ENCODE measurements around the gene CMBL. TPM values are rescaled to one million over a fixed set of nuclear protein-coding genes. Genes with fewer than 3 reads are reported as not detected.

CMBL gene
- total RNA-seq, 4 donors from 2014 or later, result 17.3 to 166 (median 120) TPM

GRCh38 chr5:10262121-10262774 lies 45.5 kb downstream of the CMBL start:
- Histone ChIP-seq H3K9me3 (no peaks in the 10 kb centered on the region), H3K4me1 (peaks cover 0 to 4% (median 0%) of the 10 kb centered on the region in 4 donors), H3K36me3 (peaks cover 0 to 80% (median 0%) of the 10 kb centered on the region in 3 donors), H3K27me3 (no peaks in the 10 kb centered on the region), H3K27ac (no peak overlapping the region), H3K4me3 (no peak overlapping the region)
- no peak for DNase-seq
- TF ChIP-seq CTCF (IDR thresholded peaks at IDR 0.05) (no peak), POLR2A (IDR thresholded peaks at IDR 0.05) (no peak)

- Histone ChIP-seq H3K4me3 (no peak overlapping the region), H3K4me1 (no peaks in the 10 kb centered on the region)
- TF ChIP-seq POLR2A (IDR thresholded peaks at IDR 0.05) (no peak), CTCF (IDR thresholded peaks at IDR 0.05) (no peak)
Measured at GRCh38 chr5:10261065-10261464, 46.6 kb downstream of the CMBL start.

DNA sequence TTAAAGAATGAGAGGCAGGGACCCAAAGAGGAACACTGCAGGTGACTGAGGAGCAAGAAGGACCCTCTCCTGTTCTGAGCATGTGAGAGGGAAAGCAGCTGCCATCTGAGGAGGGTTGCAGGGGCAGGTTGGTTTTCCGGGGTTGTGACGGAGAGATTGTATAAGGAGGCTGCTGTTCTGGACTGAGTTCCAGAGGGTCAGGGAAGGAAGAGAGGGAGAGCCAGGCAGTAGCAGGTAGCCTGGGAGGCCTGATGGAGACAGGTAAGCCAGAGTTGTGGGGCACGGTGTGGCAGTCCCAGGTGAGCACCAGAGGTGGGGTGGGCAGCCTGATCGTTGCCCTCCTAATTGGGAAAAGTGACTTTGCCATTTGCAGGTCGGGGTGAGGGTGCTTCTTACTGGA lies 47.8 kb downstream of the CMBL start:
- no peaks in the 10 kb centered on the region for H3K4me1 ChIP-seq
- H3K27me3 ChIP-seq, result no peaks in the 10 kb centered on the region
- TF ChIP-seq POLR2A (IDR thresholded peaks at IDR 0.05) (no peak), CTCF (IDR thresholded peaks at IDR 0.05) (no peak)
- DNase-seq, result no peak
- H3K27ac ChIP-seq, result no peak overlapping the region
- H3K9me3 ChIP-seq, result no peaks in the 10 kb centered on the region
- peaks cover 0 to 98% (median 0%) of the 10 kb centered on the region in 3 donors for H3K36me3 ChIP-seq
- no peak overlapping the region for H3K4me3 ChIP-seq

More at GRCh38 chr5:10261065-10261464, 46.6 kb downstream of the CMBL start:
- peaks cover 0 to 92% (median 0%) of the 10 kb centered on the region in 3 donors for H3K36me3 ChIP-seq
- no peaks in the 10 kb centered on the region for H3K9me3 ChIP-seq
- H3K27me3 ChIP-seq, result no peaks in the 10 kb centered on the region
- H3K27ac ChIP-seq, result no peak overlapping the region
- no peak for DNase-seq

DNA sequence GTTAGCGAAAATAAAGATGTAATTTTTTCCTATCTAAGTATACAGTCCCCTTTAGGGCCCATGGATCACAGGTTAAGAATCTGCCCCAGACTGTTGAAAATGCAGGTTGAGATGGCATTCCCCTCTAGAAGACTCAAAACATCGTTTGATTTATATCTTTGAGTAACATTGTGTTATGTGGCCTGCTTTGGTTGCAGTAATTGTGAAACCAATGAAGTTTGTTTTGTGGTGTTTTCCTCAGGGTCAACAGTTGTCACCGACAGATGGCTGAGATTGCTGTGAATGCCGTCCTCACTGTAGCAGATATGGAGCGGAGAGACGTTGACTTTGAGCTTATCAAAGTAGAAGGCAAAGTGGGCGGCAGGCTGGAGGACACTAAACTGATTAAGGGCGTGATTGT lies 49.8 kb downstream of the CMBL start:
- Histone ChIP-seq H3K36me3 (peaks cover 0 to 97% (median 0%) of the 10 kb centered on the region in 3 donors), H3K27ac (no peak overlapping the region), H3K27me3 (no peaks in the 10 kb centered on the region), H3K9me3 (no peaks in the 10 kb centered on the region), H3K4me1 (peaks cover 0 to 4% (median 0%) of the 10 kb centered on the region in 4 donors), H3K4me3 (no peak overlapping the region)
- DNase-seq, result no peak
- no peak for TF ChIP-seq CTCF (IDR thresholded peaks at IDR 0.05)
- TF ChIP-seq POLR2A (IDR thresholded peaks at IDR 0.05), result no peak

DNA sequence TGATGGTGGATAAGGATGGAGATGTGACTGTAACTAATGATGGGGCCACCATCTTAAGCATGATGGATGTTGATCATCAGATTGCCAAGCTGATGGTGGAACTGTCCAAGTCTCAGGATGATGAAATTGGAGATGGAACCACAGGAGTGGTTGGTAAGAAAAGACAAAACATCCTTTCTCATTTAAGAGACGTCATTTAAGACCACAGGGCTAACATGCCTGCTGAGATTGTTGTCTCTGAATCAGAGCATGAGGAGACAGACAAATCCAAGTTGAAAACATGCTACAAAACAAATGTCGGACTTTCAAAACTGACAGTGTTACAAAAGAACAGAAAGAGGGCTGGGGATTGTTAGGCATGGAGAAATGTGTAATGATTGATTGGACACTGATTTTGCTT lies 53.0 kb downstream of the CMBL start:
- no peak for TF ChIP-seq CTCF (IDR thresholded peaks at IDR 0.05)
- TF ChIP-seq POLR2A (IDR thresholded peaks at IDR 0.05), result no peak
- peaks cover 0 to 68% (median 0%) of the 10 kb centered on the region in 3 donors for H3K36me3 ChIP-seq
- no peaks in the 10 kb centered on the region for H3K9me3 ChIP-seq
- H3K4me1 ChIP-seq, result peaks cover 0 to 15% (median 7%) of the 10 kb centered on the region in 4 donors
- no peaks in the 10 kb centered on the region for H3K27me3 ChIP-seq
- no peak overlapping the region for H3K27ac ChIP-seq
- no peak overlapping the region for H3K4me3 ChIP-seq
- DNase-seq, result no peak

All from Peyer's patch (tissue), 4 donors.